NCI-H1092 (cell line): ENCODE measurements around the gene RAB33A.
"Not testable (repeated sequence)": the region's sequence is repeated elsewhere in the genome, so short reads cannot be mapped to it uniquely, and the experiment has no call there.

Source experiments
- DNase-seq: peaks from one replicate; lab custom pipeline; 2025; lab: John Stamatoyannopoulos, UW

Gene RAB33A

GRCh38 chrX:130172127-130172845 lies 524 bp downstream of the RAB33A start:
- DNase-seq: no peak

- DNase-seq: no peak
These were observed 1.6 kb downstream of the RAB33A start for GRCh38 chrX:130173190-130173895.

GRCh38 chrX:130174045-130174704 lies 2.4 kb downstream of the RAB33A start:
- DNase-seq: no peak

- DNase-seq: no peak
These were observed 3.2 kb downstream of the RAB33A start for GRCh38 chrX:130174937-130175336.

- no peak for DNase-seq
These were observed 4.6 kb downstream of the RAB33A start for GRCh38 chrX:130176354-130176776.

- no peak for DNase-seq
These were observed 5.2 kb downstream of the RAB33A start for GRCh38 chrX:130176942-130177341.

- no peak for DNase-seq
These were observed 7.4 kb downstream of the RAB33A start for GRCh38 chrX:130179170-130179569.

GRCh38 chrX:130179579-130180215 lies 7.9 kb downstream of the RAB33A start:
- no peak for DNase-seq

GRCh38 chrX:130184168-130184567 lies 12.4 kb downstream of the RAB33A start:
- no peak for DNase-seq

- DNase-seq: no peak
These were observed 13.1 kb downstream of the RAB33A start for GRCh38 chrX:130184857-130185256.

GRCh38 chrX:130186651-130187050 lies 14.9 kb downstream of the RAB33A start:
- no peak for DNase-seq

GRCh38 chrX:130190801-130191200 lies 19.0 kb downstream of the RAB33A start:
- DNase-seq: no peak

- DNase-seq: no peak
These were observed 24.7 kb downstream of the RAB33A start for GRCh38 chrX:130196466-130196865.

- DNase-seq: no peak
These were observed 25.7 kb downstream of the RAB33A start for GRCh38 chrX:130197464-130197863.

GRCh38 chrX:130204647-130205046 lies 32.9 kb downstream of the RAB33A start:
- DNase-seq: no peak

- DNase-seq: no peak
These were observed 39.8 kb downstream of the RAB33A start for GRCh38 chrX:130211415-130212186.

GRCh38 chrX:130212371-130212770 lies 40.6 kb downstream of the RAB33A start:
- DNase-seq: no peak

GRCh38 chrX:130213376-130213775 lies 41.6 kb downstream of the RAB33A start:
- DNase-seq: no peak

- no peak for DNase-seq
These were observed 44.6 kb downstream of the RAB33A start for GRCh38 chrX:130216320-130216719.

- no peak for DNase-seq
These were observed 53.0 kb downstream of the RAB33A start for GRCh38 chrX:130224810-130225209.

- no peak for DNase-seq
These were observed 57.1 kb downstream of the RAB33A start for GRCh38 chrX:130228871-130229270.

GRCh38 chrX:130231184-130231583 lies 59.4 kb downstream of the RAB33A start:
- not testable (repeated sequence) for DNase-seq
